IPS-15b (cell line): ENCODE data around the gene DRC1.
"Not testable (repeated sequence)": the region's sequence is repeated elsewhere in the genome, so short reads cannot be mapped to it uniquely, and the experiment has no call there.

ENCODE experiments used
- H3K27me3 ChIP-seq: one replicate; pipeline ENCODE4 v1.6.1; 2013; ENCODE audit warnings: low read length; ENCODE audit not compliant: control insufficient read depth, insufficient read depth
- H3K36me3 ChIP-seq: one replicate; pipeline ENCODE4 v1.6.1; 2013; ENCODE audit warnings: low read length; ENCODE audit not compliant: control insufficient read depth, insufficient read depth
- H3K4me1 ChIP-seq: one replicate; pipeline ENCODE4 v1.6.1; 2013; ENCODE audit warnings: mild to moderate bottlenecking, low read length; ENCODE audit not compliant: control insufficient read depth, insufficient read depth
- H3K4me3 ChIP-seq: one replicate; pipeline ENCODE4 v1.5.1; 2013; ENCODE audit warnings: low read depth, low read length
- H3K9ac ChIP-seq: one replicate; pipeline ENCODE4 v1.6.1; 2013; ENCODE audit warnings: low read depth, mild to moderate bottlenecking, low read length
- H3K9me3 ChIP-seq: one replicate; pipeline ENCODE4 v1.6.1; 2013; ENCODE audit warnings: mild to moderate bottlenecking, low read length; ENCODE audit not compliant: control insufficient read depth, insufficient read depth

The DRC1 gene

GRCh38 chr2:26468544-26468943 is 66.8 kb downstream of the DRC1 start:
- H3K27me3 ChIP-seq, H3K36me3 ChIP-seq, H3K4me3 ChIP-seq, H3K9me3 ChIP-seq, H3K4me1 ChIP-seq, H3K9ac ChIP-seq: not testable (repeated sequence)

GRCh38 chr2:26469092-26469710 is 67.5 kb downstream of the DRC1 start:
- no peak overlapping the region for H3K9ac ChIP-seq
- no peak overlapping the region for H3K4me3 ChIP-seq
- H3K9me3 ChIP-seq, result no peaks in the 10 kb centered on the region
- H3K36me3 ChIP-seq, result no peaks in the 10 kb centered on the region
- H3K4me1 ChIP-seq, result no peaks in the 10 kb centered on the region
- no peaks in the 10 kb centered on the region for H3K27me3 ChIP-seq

- no peak overlapping the region for H3K9ac ChIP-seq
- no peaks in the 10 kb centered on the region for H3K36me3 ChIP-seq
- no peak overlapping the region for H3K4me3 ChIP-seq
- H3K4me1 ChIP-seq, result no peaks in the 10 kb centered on the region
- no peaks in the 10 kb centered on the region for H3K27me3 ChIP-seq
- no peaks in the 10 kb centered on the region for H3K9me3 ChIP-seq
These were observed 68.2 kb downstream of the DRC1 start for GRCh38 chr2:26469955-26470354.

GRCh38 chr2:26470601-26471260 is 69.0 kb downstream of the DRC1 start:
- Histone ChIP-seq H3K27me3 (no peaks in the 10 kb centered on the region), H3K4me3 (no peak overlapping the region), H3K9ac (no peak overlapping the region), H3K9me3 (no peaks in the 10 kb centered on the region), H3K4me1 (no peaks in the 10 kb centered on the region), H3K36me3 (no peaks in the 10 kb centered on the region)

- Histone ChIP-seq H3K4me3 (no peak overlapping the region), H3K27me3 (no peaks in the 10 kb centered on the region), H3K9me3 (no peaks in the 10 kb centered on the region), H3K36me3 (no peaks in the 10 kb centered on the region), H3K4me1 (no peaks in the 10 kb centered on the region), H3K9ac (no peak overlapping the region)
These were observed 69.6 kb downstream of the DRC1 start for GRCh38 chr2:26471289-26471688.

GRCh38 chr2:26471766-26472706 is 70.3 kb downstream of the DRC1 start:
- Histone ChIP-seq H3K9ac (no peak overlapping the region), H3K27me3 (no peaks in the 10 kb centered on the region), H3K9me3 (no peaks in the 10 kb centered on the region), H3K4me1 (no peaks in the 10 kb centered on the region), H3K36me3 (no peaks in the 10 kb centered on the region), H3K4me3 (no peak overlapping the region)

GRCh38 chr2:26472821-26473655 is 71.3 kb downstream of the DRC1 start:
- H3K27me3 ChIP-seq, result no peaks in the 10 kb centered on the region
- H3K9me3 ChIP-seq, result no peaks in the 10 kb centered on the region
- no peak overlapping the region for H3K4me3 ChIP-seq
- no peak overlapping the region for H3K9ac ChIP-seq
- H3K36me3 ChIP-seq, result no peaks in the 10 kb centered on the region
- H3K4me1 ChIP-seq, result peaks cover 2% of the 10 kb centered on the region

GRCh38 chr2:26473796-26474195 is 72.1 kb downstream of the DRC1 start:
- Histone ChIP-seq H3K27me3 (no peaks in the 10 kb centered on the region), H3K36me3 (no peaks in the 10 kb centered on the region), H3K4me3 (no peak overlapping the region), H3K4me1 (peaks cover 2% of the 10 kb centered on the region), H3K9ac (no peak overlapping the region), H3K9me3 (no peaks in the 10 kb centered on the region)

GRCh38 chr2:26474261-26474785 is 72.6 kb downstream of the DRC1 start:
- Histone ChIP-seq H3K36me3 (no peaks in the 10 kb centered on the region), H3K4me3 (no peak overlapping the region), H3K9ac (no peak overlapping the region), H3K27me3 (no peaks in the 10 kb centered on the region), H3K9me3 (no peaks in the 10 kb centered on the region), H3K4me1 (peaks cover 2% of the 10 kb centered on the region)

- H3K9ac ChIP-seq, result no peak overlapping the region
These were observed 73.3 kb downstream of the DRC1 start for GRCh38 chr2:26475037-26475436.

GRCh38 chr2:26475832-26476501 is 74.2 kb downstream of the DRC1 start:
- Histone ChIP-seq H3K27me3 (no peaks in the 10 kb centered on the region), H3K36me3 (no peaks in the 10 kb centered on the region), H3K9me3 (no peaks in the 10 kb centered on the region), H3K4me1 (peaks cover 2% of the 10 kb centered on the region), H3K9ac (no peak overlapping the region), H3K4me3 (no peak overlapping the region)

More at GRCh38 chr2:26475037-26475436, 73.3 kb downstream of the DRC1 start:
- Histone ChIP-seq H3K36me3 (no peaks in the 10 kb centered on the region), H3K4me1 (peaks cover 2% of the 10 kb centered on the region), H3K27me3 (no peaks in the 10 kb centered on the region), H3K4me3 (no peak overlapping the region), H3K9me3 (no peaks in the 10 kb centered on the region)
